BJ (cell line): ENCODE results near the gene GDF11. TPM values are rescaled to one million over a fixed set of nuclear protein-coding genes. Genes with fewer than 3 reads are reported as not detected.

Source experiments
- CTCF ChIA-PET: fragments of 350-600 bp; formaldehyde crosslinking; extraction: SDS; loops from one replicate; lab custom pipeline; 2021; ENCODE audit warnings: antibody characterized with exemption, inconsistent platforms; lab: Yijun Ruan, JAX
- POLR2A ChIA-PET: fragments of 300-600 bp; sonication (Branson Sonifier 250); formaldehyde crosslinking; extraction: SDS; loops from one replicate; lab custom pipeline; 2021; ENCODE audit warnings: antibody characterized with exemption; lab: Charles Lee
- DNase-seq: peaks from one replicate; pipeline ENCODE4 v3.0.0-alpha.2; 2011; ENCODE audit warnings: low read depth
- H3K27me3 ChIP-seq: 2 replicates; pipeline ENCODE4 v1.6.0; 2011; ENCODE audit warnings: low read length; ENCODE audit not compliant: control insufficient read depth, insufficient read depth
- H3K36me3 ChIP-seq: 2 replicates; pipeline ENCODE4 v1.5.1; 2011; ENCODE audit warnings: low read length; ENCODE audit not compliant: control insufficient read depth, insufficient read depth
- H3K4me3 ChIP-seq: 2 replicates; pipeline ENCODE4 v1.5.1; 2011; ENCODE audit warnings: low read depth, mild to moderate bottlenecking, control low read depth, low read length
- polyA plus RNA-seq: library from polyadenylated mRNA; depleted of rRNA; stranded (reverse); fragments of >200 nt; gene quantifications from 2 replicates; pipeline ENCODE4 v1.2.3, GENCODE V29; 2011
- TF ChIP-seq, protein P1 (sequence below): IDR thresholded peaks from 2 replicates; pipeline ENCODE4 v1.5.1; 2011; ENCODE audit warnings: low read depth, mild to moderate bottlenecking, control low read depth, inconsistent platforms, low read length, moderate library complexity; ENCODE audit not compliant: insufficient read depth

The GDF11 gene
- polyA plus RNA-seq, 1 experiment: 3.8 TPM

DNA sequence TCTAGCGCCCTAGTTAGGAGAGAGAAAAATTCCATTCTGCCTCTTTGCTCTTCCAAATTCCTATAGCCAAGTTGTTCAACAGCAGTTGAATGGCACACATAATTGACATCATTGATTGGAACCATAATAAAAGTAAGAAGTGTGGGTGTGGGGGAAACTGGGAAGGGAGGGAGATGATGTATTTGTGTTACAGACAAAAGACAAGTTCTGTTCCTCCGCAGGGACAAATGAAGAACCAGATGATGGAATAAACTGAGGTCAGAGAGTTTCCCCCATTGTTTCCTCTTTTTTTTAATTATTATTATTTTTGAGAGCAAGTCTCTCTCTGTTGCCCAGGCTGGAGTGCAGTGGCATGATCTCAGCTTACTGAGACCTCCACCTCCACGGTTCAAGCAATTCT is 34.9 kb downstream of the GDF11 start:
- H3K4me3 ChIP-seq: no peak overlapping the region
- POLR2A ChIA-PET: no interaction called here
- no peak for DNase-seq
- CTCF ChIA-PET: no interaction called here
- TF ChIP-seq, protein P1, sequence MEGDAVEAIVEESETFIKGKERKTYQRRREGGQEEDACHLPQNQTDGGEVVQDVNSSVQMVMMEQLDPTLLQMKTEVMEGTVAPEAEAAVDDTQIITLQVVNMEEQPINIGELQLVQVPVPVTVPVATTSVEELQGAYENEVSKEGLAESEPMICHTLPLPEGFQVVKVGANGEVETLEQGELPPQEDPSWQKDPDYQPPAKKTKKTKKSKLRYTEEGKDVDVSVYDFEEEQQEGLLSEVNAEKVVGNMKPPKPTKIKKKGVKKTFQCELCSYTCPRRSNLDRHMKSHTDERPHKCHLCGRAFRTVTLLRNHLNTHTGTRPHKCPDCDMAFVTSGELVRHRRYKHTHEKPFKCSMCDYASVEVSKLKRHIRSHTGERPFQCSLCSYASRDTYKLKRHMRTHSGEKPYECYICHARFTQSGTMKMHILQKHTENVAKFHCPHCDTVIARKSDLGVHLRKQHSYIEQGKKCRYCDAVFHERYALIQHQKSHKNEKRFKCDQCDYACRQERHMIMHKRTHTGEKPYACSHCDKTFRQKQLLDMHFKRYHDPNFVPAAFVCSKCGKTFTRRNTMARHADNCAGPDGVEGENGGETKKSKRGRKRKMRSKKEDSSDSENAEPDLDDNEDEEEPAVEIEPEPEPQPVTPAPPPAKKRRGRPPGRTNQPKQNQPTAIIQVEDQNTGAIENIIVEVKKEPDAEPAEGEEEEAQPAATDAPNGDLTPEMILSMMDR: no peak
- H3K27me3 ChIP-seq: no peaks in the 10 kb centered on the region
- H3K36me3 ChIP-seq: peaks cover 11% of the 10 kb centered on the region; the same call in 1 of the 2 replicates

- Histone ChIP-seq H3K36me3 (peaks cover 9% of the 10 kb centered on the region), H3K27me3 (no peaks in the 10 kb centered on the region), H3K4me3 (no peak overlapping the region)
- TF ChIP-seq, protein P1: no peak
- DNase-seq: peak; percentile 24
- CTCF ChIA-PET: interaction anchor here (1.2 to 1.9 kb wide), 3 partner anchors 16 to 153 kb away, joined by 3 to 8 read pairs (median 4); no protein-coding TSS in a partner anchor
- POLR2A ChIA-PET: no interaction called here
Measured at GRCh38 chr12:55780685-55781084, 37.8 kb downstream of the GDF11 start.

DNA sequence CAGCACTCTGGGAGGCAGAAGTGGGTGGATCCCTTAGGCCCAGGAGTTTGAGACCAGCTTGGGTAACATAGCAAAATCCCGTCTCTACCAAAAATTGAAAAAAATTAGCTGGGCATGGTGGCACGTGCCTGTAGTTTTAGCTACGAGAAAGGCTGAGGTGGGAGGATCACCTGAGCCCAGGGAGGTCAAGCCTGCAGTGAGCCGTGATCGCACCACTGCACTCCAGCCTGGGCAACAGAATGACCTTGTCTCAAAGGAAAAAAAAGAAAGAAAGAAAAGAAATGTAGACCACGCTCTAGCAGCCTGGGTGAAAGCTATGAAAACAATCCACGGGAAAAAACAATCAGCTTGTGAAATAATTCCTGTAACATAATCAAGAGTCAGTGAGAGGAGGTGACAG is 45.6 kb downstream of the GDF11 start:
- Histone ChIP-seq H3K36me3 (peaks cover 7% of the 10 kb centered on the region), H3K4me3 (no peak overlapping the region), H3K27me3 (no peaks in the 10 kb centered on the region)
- TF ChIP-seq, protein P1: no peak
- ChIA-PET CTCF (interaction anchor here (1.0 to 2.4 kb wide), 3 partner anchors 23 to 51 kb away, joined by 3 to 11 read pairs (median 3); no protein-coding TSS in a partner anchor), POLR2A (no interaction called here)
- DNase-seq: no peak

DNA sequence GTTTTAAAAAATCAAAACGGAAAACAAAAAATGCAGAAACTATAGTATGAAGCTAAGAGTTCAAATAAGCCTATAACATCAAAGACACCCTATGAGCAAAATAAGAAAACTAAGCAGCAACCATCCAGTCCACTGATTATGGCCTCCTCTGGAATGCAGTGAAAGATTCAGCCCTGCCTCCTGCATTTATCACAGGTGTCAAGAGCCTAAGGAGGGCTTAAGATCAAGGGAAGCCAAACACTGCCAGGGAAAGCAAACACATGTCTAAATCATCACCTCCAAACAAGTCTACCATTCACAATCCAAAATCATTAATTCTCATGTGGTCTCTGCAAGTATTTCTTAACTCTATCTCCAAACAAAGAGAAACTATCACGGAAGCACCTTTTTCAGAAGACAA is 46.2 kb downstream of the GDF11 start:
- no peaks in the 10 kb centered on the region for H3K27me3 ChIP-seq
- H3K36me3 ChIP-seq: peaks cover 7% of the 10 kb centered on the region
- TF ChIP-seq, protein P1: no peak
- ChIA-PET POLR2A (no interaction called here), CTCF (interaction anchor here (1.0 to 2.4 kb wide), 3 partner anchors 22 to 52 kb away, joined by 3 to 11 read pairs (median 3); no protein-coding TSS in a partner anchor)
- no peak overlapping the region for H3K4me3 ChIP-seq
- no peak for DNase-seq

DNA sequence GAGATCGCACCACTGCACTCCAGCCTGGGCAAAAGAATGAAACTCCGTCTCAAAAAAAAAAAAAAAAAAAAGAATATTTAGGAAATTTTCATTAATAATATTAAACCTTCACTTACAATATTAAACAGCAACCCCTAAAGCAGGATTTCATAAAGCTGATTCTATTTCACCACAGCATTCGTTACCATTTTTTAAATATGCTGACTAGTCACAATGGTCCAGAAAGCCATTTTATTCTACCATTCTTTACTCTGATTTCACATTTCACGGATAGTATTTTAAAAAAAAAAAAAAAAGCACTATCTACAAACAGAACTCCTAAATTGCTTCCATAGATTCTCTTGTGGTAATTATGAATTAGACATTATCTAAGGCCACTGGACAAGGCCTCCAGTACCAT is 47.0 kb downstream of the GDF11 start:
- POLR2A ChIA-PET: no interaction called here
- CTCF ChIA-PET: no interaction called here
- peaks cover 7% of the 10 kb centered on the region for H3K36me3 ChIP-seq
- H3K4me3 ChIP-seq: no peak overlapping the region
- DNase-seq: no peak
- TF ChIP-seq, protein P1: no peak
- no peaks in the 10 kb centered on the region for H3K27me3 ChIP-seq
